ENCODE measurements around the gene SFMBT2. TPM values are rescaled to one million over a fixed set of nuclear protein-coding genes. Genes with fewer than 3 reads are reported as not detected.

Gene SFMBT2
- total and polyA plus RNA-seq, 2 of the 13 experiments (the other 11 are each of a cell fraction or from before 2014, with no cell fraction given): 0.01 to 0.02 TPM

DNA sequence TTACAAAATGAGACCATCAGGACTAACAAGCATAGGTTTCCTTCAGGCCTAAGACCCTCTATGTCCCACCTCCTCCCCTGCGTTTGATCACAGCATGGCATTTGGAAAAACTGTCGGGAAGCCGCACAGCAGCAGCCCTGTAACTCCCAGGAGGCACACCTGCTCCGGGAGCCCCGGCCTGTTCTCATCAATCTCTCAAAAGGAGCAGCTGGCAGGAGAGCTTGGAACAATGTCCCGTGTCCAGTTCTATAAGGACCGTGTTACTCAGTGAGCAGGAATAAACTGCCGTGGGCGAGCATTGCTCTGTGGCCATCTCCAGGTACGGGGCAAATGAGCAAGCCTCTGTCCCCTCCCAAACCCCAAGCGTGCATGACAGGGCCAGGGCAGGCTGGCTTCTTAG, 236.9 kb downstream of the SFMBT2 start:
- WGBS (ENCODE audit: low lambda C conversion rate): 30% methylated on average over 4 of the region's 11 CpGs
- H3K9ac ChIP-seq (ENCODE audit: insufficient read depth, low read depth, low read length): no peak overlapping the region
- no peaks in the 10 kb centered on the region for H4K20me1 ChIP-seq (ENCODE audit: insufficient read depth, low read length)
- intact Hi-C loops (cut with micrococcal nuclease; ENCODE audit: unreplicated experiment) (no loop called here), in situ Hi-C loops (cut with HindIII; ENCODE audit: extremely low pct_ligation_motif_present, low pct_unique_long_range_greater_than_20kb) (no loop called here)
- CTCF ChIA-PET (ENCODE audit: low intra/inter-chr PET ratio, low total read pairs): no interaction called here
- H3K4me2 ChIP-seq (ENCODE audit: low read depth, low read length): no peak overlapping the region
- ATAC-seq (no peak), FAIRE-seq (no peak), DNase-seq (ENCODE audit: low spot score) (no peak)
- H3K36me3 ChIP-seq (replicated peaks in 1 of 2; ENCODE audit: control insufficient read depth in 1 of 2, insufficient read depth in 2 of 2, low read length in 2 of 2): no peaks in the 10 kb centered on the region
- no peak overlapping the region for H3K27ac ChIP-seq (ENCODE audit: extremely low read length, insufficient read depth, low read length)
- BruUV-seq (replicated peaks): no TSS peak
- no peaks in the 10 kb centered on the region for H3K4me1 ChIP-seq (ENCODE audit: insufficient read depth, low read length)
- H2AFZ ChIP-seq (ENCODE audit: low read length): no peak overlapping the region
- H3K9me3 ChIP-seq (ENCODE audit: low read length): no peaks in the 10 kb centered on the region
- H3K4me3 ChIP-seq (replicated peaks in 1 of 3; ENCODE audit: insufficient read depth in 1 of 3, low read depth in 2 of 3, low read length in 3 of 3): no peak overlapping the region
- H3K27me3 ChIP-seq (ENCODE audit: control insufficient read depth in 1 of 2, insufficient read depth in 2 of 2, low read length in 2 of 2): peaks cover 0 to 38% of the 10 kb centered on the region in 2 experiments; a peak in 2 of 5 replicates
- H3K79me2 ChIP-seq (ENCODE audit: insufficient read depth, low read length): no peaks in the 10 kb centered on the region
- POLR2A ChIA-PET: no interaction called here
- TF ChIP-seq, protein P1, sequence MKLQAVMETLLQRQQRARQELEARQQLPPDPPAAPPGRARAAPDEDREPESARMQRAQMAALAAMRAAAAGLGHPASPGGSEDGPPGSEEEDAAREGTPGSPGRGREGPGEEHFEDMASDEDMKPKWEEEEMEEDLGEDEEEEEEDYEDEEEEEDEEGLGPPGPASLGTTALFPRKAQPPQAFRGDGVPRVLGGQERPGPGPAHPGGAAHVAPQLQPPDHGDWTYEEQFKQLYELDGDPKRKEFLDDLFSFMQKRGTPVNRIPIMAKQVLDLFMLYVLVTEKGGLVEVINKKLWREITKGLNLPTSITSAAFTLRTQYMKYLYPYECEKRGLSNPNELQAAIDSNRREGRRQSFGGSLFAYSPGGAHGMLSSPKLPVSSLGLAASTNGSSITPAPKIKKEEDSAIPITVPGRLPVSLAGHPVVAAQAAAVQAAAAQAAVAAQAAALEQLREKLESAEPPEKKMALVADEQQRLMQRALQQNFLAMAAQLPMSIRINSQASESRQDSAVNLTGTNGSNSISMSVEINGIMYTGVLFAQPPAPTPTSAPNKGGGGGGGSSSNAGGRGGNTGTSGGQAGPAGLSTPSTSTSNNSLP (IDR thresholded peaks at IDR 0.05; ENCODE audit: low read depth, low read length): no peak
- TF ChIP-seq NFE2 (CRISPR knock-in tag; IDR thresholded peaks at IDR 0.05) (no peak), PLRG1 (conservative IDR thresholded peaks at IDR 0.05) (no peak), ZNF530 (CRISPR knock-in tag; IDR thresholded peaks at IDR 0.05; ENCODE audit: low read depth) (no peak), SALL2 (CRISPR knock-in tag; IDR thresholded peaks at IDR 0.05) (no peak), TRIM24 (CRISPR knock-in tag; IDR thresholded peaks at IDR 0.05) (no peak), KLF15 (CRISPR knock-in tag; IDR thresholded peaks at IDR 0.05; ENCODE audit: borderline replicate concordance) (no peak), MXI1 (IDR thresholded peaks at IDR 0.05; ENCODE audit: borderline replicate concordance, low read depth, low read length) (no peak), KDM2A (CRISPR knock-in tag; IDR thresholded peaks at IDR 0.05; ENCODE audit: borderline replicate concordance, low read depth) (no peak), ETV5 (CRISPR knock-in tag; IDR thresholded peaks at IDR 0.05; ENCODE audit: borderline replicate concordance) (no peak), TOPORS (CRISPR knock-in tag; IDR thresholded peaks at IDR 0.05) (no peak)
- TF ChIP-seq, protein P2, sequence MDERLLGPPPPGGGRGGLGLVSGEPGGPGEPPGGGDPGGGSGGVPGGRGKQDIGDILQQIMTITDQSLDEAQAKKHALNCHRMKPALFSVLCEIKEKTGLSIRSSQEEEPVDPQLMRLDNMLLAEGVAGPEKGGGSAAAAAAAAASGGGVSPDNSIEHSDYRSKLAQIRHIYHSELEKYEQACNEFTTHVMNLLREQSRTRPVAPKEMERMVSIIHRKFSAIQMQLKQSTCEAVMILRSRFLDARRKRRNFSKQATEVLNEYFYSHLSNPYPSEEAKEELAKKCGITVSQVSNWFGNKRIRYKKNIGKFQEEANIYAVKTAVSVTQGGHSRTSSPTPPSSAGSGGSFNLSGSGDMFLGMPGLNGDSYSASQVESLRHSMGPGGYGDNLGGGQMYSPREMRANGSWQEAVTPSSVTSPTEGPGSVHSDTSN (CRISPR knock-in tag; IDR thresholded peaks at IDR 0.05): no peak
- TF ChIP-seq, protein P3, sequence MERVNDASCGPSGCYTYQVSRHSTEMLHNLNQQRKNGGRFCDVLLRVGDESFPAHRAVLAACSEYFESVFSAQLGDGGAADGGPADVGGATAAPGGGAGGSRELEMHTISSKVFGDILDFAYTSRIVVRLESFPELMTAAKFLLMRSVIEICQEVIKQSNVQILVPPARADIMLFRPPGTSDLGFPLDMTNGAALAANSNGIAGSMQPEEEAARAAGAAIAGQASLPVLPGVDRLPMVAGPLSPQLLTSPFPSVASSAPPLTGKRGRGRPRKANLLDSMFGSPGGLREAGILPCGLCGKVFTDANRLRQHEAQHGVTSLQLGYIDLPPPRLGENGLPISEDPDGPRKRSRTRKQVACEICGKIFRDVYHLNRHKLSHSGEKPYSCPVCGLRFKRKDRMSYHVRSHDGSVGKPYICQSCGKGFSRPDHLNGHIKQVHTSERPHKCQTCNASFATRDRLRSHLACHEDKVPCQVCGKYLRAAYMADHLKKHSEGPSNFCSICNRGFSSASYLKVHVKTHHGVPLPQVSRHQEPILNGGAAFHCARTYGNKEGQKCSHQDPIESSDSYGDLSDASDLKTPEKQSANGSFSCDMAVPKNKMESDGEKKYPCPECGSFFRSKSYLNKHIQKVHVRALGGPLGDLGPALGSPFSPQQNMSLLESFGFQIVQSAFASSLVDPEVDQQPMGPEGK (CRISPR knock-in tag; IDR thresholded peaks at IDR 0.05): no peak
- TF ChIP-seq, protein P4, sequence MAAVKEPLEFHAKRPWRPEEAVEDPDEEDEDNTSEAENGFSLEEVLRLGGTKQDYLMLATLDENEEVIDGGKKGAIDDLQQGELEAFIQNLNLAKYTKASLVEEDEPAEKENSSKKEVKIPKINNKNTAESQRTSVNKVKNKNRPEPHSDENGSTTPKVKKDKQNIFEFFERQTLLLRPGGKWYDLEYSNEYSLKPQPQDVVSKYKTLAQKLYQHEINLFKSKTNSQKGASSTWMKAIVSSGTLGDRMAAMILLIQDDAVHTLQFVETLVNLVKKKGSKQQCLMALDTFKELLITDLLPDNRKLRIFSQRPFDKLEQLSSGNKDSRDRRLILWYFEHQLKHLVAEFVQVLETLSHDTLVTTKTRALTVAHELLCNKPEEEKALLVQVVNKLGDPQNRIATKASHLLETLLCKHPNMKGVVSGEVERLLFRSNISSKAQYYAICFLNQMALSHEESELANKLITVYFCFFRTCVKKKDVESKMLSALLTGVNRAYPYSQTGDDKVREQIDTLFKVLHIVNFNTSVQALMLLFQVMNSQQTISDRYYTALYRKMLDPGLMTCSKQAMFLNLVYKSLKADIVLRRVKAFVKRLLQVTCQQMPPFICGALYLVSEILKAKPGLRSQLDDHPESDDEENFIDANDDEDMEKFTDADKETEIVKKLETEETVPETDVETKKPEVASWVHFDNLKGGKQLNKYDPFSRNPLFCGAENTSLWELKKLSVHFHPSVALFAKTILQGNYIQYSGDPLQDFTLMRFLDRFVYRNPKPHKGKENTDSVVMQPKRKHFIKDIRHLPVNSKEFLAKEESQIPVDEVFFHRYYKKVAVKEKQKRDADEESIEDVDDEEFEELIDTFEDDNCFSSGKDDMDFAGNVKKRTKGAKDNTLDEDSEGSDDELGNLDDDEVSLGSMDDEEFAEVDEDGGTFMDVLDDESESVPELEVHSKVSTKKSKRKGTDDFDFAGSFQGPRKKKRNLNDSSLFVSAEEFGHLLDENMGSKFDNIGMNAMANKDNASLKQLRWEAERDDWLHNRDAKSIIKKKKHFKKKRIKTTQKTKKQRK (IDR thresholded peaks at IDR 0.05; ENCODE audit: low read length): no peak
- TF ChIP-seq, protein P5, sequence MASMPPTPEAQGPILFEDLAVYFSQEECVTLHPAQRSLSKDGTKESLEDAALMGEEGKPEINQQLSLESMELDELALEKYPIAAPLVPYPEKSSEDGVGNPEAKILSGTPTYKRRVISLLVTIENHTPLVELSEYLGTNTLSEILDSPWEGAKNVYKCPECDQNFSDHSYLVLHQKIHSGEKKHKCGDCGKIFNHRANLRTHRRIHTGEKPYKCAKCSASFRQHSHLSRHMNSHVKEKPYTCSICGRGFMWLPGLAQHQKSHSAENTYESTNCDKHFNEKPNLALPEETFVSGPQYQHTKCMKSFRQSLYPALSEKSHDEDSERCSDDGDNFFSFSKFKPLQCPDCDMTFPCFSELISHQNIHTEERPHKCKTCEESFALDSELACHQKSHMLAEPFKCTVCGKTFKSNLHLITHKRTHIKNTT (CRISPR knock-in tag; IDR thresholded peaks at IDR 0.05): no peak

Data from HepG2 (cell line).